Renal cortex interstitium (tissue), 11 donors: ENCODE measurements around the gene NEUROD6. TPM values are rescaled to one million over a fixed set of nuclear protein-coding genes. Genes with fewer than 3 reads are reported as not detected.

Source experiments
- DNase-seq, 11 donors: peaks; one replicate each; pipeline ENCODE4 v3.0.0-alpha.2; 2013; ENCODE audit warnings: low read depth in 9 of 11, low spot score in 4 of 11; ENCODE audit errors: extremely low read depth in 1 of 11
- polyA plus RNA-seq, 3 donors: library from polyadenylated mRNA; unstranded; fragments of 120-200 nt; gene quantifications; one replicate each; pipeline ENCODE4 v1.2.1, GENCODE V29; 2013; ENCODE audit not compliant: insufficient read length in 3 of 3

Gene NEUROD6
- polyA plus RNA-seq, 3 donors: 0.14 TPM; not detected in 2

- no peak for DNase-seq
Measured at GRCh38 chr7:31302356-31302755, 38.2 kb downstream of the NEUROD6 start.

GRCh38 chr7:31299336-31299735 lies 41.2 kb downstream of the NEUROD6 start:
- DNase-seq: no peak

- DNase-seq: no peak
Measured at GRCh38 chr7:31290601-31291000, 49.9 kb downstream of the NEUROD6 start.

Other genes starting within 250 kb of the NEUROD6 start
- gene ITPRID1, start 173.4 kb upstream of the NEUROD6 start, polyA plus RNA-seq: not detected